ENCODE data around the gene CBLC.

The CBLC gene

DNA sequence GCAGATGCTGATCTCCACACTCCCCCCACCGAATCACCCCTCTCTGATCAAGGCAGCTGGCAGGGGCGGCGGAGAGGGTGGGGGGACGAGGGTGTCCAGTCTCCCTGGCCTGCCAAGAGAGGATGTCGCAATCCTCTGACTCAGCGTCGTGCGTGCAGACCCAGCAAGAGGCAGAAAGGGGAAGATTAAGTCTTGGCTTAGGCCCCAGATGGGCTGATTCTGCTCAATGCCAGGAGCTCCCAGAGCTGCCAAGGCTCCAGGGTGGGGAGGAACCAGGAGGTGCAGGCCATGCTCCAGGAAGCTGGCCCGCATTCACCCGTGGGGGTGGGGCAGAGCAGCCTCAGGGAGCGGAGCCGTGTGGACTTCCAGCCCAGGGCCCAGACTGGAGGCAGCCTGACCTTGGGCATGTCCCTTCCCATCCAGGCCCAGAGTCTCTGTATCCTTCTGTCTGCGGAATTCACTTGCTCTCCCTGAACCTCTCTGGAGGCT is 35.8 kb upstream of the CBLC start:
- DNase-seq (ENCODE audit: insufficient read length, low spot score) (peak; percentile 97), FAIRE-seq (peak; percentile 76)
- TF ChIP-seq POLR2A (IDR thresholded peaks at IDR 0.05; ENCODE audit: low read depth, low read length) = peak; percentile 52

DNA sequence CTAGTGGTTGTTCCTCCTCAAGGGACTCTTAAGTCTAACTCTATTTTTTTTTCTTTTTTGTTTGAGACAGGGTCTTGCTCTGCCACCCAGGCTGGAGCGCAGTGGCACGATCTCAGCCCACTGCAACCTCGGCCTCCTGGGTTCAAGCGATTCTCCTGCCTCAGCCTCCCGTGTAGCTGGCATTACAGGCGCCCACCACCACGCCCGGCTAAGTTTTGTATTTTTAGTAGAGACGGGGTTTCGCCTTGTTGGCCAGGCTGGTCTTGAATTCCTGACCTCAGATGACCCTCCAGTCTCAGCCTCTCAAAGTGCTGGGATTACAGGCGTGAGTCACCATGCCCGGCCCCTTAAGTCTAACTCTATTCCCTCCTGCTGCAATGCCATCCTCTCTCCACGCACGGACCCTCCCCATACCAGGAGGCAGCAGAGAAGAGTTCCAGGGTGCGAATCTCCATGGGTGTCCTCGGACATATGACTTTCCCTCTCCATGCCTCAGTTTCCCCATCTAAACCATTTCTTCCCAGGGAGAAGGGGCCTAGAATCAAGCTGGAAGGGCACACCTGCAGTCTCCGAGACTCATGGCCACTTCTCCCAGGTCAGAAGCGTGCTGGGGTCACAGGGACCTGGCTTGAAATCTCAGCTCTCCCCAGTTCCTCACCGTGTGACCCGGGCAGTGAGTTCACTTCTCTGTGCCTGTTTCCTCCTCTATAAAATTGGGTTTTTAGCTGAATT is 35.2 kb upstream of the CBLC start:
- FAIRE-seq (no peak), DNase-seq (ENCODE audit: insufficient read length, low spot score) (no peak)
- no peak for TF ChIP-seq POLR2A (IDR thresholded peaks at IDR 0.05; ENCODE audit: low read depth, low read length)

GRCh38 chr19:44744871-44745332 is 32.8 kb upstream of the CBLC start:
- DNase-seq (ENCODE audit: insufficient read length, low spot score) (no peak), FAIRE-seq (no peak)
- TF ChIP-seq POLR2A (IDR thresholded peaks at IDR 0.05; ENCODE audit: low read depth, low read length) = no peak

- FAIRE-seq (no peak), DNase-seq (ENCODE audit: insufficient read length, low spot score) (peak; percentile 79)
- TF ChIP-seq POLR2A (IDR thresholded peaks at IDR 0.05; ENCODE audit: low read depth, low read length) = no peak
Observed at GRCh38 chr19:44745341-44745831, 32.3 kb upstream of the CBLC start.

DNA sequence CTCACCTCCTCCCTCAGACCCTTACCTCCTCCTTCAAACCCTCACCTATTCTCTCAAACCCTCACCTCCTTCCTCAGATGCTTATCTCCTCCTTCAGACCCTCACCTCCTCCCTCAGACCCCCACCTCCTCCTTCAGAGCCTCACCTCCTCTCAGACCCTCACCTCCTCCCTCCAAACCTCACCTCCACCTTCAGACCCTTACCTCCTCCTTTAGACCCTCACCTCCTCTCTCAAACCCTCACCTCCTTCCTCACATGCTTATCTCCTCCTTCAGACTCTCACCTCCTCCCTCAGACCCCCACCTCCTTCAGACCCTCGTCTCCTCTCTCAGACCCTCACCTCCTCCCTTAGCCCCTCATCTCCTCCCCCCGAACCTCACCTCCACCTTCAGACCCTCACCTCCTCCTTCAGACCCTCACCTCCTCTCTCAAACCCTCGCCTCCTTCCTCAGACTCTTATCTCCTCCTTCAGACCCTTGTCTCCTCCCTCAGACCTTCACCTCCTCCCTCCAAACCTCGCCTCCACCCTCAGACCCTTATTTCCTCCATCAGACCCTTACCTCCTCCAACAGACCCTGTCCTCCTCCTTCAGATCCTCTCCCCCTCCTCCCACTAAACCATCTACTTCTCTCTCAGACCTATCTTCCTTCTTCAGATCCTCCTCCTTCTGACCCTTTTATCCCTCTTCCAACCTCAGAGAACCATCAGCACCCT is 31.6 kb upstream of the CBLC start:
- DNase-seq (ENCODE audit: insufficient read length, low spot score) (no peak), FAIRE-seq (no peak)
- no peak for TF ChIP-seq POLR2A (IDR thresholded peaks at IDR 0.05; ENCODE audit: low read depth, low read length)

DNA sequence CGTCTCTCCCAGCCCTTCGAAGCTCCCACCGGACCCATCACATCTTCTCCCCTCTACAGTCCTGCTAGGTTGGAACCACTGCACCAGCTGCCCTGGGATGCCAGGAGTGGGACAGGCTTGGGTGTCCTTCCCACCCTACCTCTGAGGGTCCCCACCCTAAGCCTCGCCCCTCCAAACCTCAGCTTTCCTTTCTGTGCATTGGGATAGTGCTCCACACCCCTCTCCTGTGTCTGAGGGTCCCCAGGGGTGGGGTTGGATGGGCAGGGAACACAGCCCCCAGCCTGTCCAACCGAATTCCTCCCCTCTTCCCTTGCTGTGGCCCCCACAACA is 31.1 kb upstream of the CBLC start:
- FAIRE-seq (no peak), DNase-seq (ENCODE audit: insufficient read length, low spot score) (no peak)
- no peak for TF ChIP-seq POLR2A (IDR thresholded peaks at IDR 0.05; ENCODE audit: low read depth, low read length)

DNA sequence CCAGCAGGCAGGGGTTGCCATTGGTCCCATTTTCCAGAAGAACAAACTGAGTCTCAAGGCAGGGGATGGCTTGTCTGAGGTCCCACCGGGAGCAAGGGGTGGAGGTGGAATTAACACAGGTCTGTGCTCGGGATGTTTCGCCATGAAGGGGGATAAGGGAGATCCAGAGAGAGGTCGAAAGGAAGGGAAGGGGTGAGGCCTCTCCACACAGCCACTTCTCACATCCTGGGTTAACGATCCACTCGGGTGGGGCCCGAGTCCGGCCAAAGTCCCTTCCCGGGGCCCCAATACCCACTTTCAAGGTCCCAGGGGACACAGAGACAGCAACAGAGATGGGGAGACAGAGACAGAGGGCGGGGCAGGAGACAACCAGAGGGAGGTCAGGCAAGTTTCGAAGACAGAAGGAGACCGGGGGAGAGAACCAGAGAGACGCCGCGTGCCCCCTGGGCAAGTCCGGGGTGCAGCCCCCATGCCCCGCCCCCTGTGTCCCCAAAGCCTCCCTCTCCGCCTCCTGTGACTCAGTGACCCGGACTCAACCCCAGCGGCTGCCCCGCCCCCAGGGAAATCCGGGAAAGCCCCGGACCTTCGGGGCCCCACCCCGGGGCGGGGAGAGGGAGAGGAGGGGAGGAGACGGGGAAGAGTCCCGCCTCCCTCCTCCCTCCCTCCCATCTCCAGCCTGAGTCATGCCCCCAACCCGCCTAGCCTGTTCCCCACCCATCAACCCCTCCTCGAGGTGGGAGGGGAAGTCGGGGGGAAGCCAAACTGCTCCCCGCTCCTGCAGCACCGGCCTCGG is 30.5 kb upstream of the CBLC start:
- DNase-seq (ENCODE audit: insufficient read length, low spot score) (peak; percentile 92), FAIRE-seq (peak; percentile 80)

DNA sequence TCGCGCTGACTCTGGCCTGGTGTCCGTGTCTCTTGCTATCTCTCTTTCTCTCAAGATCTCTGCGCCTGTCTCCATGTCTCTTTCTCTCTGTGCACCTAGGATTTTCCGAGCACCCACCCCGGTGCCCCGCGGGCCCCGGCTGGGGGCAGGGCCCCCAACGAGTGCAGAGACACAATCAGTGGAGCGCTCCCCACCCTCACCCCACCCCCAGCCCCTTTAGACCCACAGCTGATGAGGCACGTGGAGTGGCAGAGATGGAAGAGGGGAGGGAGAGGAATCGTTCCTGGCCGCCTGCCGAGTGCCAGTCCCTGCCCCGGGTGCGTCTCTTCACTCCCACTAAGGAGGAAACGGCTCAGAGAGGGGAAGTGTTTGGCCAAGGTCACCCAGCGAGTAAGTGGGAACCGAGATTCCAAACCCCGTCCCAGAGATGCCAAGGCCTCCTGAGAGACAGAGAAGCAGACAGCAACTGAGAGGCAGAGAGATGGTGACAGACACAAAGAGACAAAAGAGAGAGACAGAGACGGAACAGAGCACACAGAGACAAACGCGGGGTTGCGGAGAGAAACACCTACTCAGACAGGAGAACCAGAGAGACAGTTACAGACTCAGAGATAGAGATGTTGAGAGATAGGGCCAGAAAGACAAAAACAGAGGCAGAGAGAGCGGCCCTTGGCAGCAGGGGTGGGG is 29.8 kb upstream of the CBLC start:
- DNase-seq (ENCODE audit: insufficient read length, low spot score) = no peak
- peak; percentile 82; the same call in 1 of the 2 replicates for TF ChIP-seq POLR2A (IDR thresholded peaks at IDR 0.05; ENCODE audit: low read depth, low read length)
- no peak for FAIRE-seq

More for the DNA sequence above, 30.5 kb upstream of the CBLC start:
- TF ChIP-seq POLR2A (IDR thresholded peaks at IDR 0.05; ENCODE audit: low read depth, low read length) = no peak; the same call in none of the 2 replicates

- peak; percentile 47; the same call in 1 of the 2 replicates for TF ChIP-seq POLR2A (IDR thresholded peaks at IDR 0.05; ENCODE audit: low read depth, low read length)
- no peak for DNase-seq (ENCODE audit: insufficient read length, low spot score)
- FAIRE-seq = no peak
Observed at GRCh38 chr19:44748426-44749254, 29.1 kb upstream of the CBLC start, which contains the start of gene BCL3. Gene BCL3 (plus strand): TSS chr19:44748708. CDS start chr19:44748791, 83 bp downstream.

GRCh38 chr19:44749292-44749691 is 28.4 kb upstream of the CBLC start:
- DNase-seq (ENCODE audit: insufficient read length, low spot score) (no peak), FAIRE-seq (no peak)
- TF ChIP-seq POLR2A (IDR thresholded peaks at IDR 0.05; ENCODE audit: low read depth, low read length) = no peak

DNA sequence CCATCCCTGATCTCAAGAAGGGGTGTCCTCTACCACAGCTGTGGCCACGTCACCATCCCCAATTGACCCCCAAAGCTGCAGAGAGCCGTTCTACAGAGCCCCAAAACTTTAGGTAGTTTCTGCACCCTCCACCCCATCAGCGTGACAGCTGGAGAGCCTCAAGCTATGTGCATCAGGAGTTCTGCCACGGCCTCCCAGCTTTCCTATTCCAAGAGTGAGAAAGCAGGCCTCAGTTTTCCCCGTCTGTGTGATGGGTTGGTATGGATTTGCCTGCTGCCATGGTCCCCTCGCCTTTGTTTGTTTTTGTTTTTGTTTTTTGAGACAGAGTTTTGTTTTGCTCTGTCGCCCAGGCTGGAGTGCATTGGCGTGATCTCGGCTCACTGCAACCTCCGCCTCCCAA is 27.7 kb upstream of the CBLC start:
- FAIRE-seq = no peak
- DNase-seq (ENCODE audit: insufficient read length, low spot score) = no peak
- no peak for TF ChIP-seq POLR2A (IDR thresholded peaks at IDR 0.05; ENCODE audit: low read depth, low read length)

DNA sequence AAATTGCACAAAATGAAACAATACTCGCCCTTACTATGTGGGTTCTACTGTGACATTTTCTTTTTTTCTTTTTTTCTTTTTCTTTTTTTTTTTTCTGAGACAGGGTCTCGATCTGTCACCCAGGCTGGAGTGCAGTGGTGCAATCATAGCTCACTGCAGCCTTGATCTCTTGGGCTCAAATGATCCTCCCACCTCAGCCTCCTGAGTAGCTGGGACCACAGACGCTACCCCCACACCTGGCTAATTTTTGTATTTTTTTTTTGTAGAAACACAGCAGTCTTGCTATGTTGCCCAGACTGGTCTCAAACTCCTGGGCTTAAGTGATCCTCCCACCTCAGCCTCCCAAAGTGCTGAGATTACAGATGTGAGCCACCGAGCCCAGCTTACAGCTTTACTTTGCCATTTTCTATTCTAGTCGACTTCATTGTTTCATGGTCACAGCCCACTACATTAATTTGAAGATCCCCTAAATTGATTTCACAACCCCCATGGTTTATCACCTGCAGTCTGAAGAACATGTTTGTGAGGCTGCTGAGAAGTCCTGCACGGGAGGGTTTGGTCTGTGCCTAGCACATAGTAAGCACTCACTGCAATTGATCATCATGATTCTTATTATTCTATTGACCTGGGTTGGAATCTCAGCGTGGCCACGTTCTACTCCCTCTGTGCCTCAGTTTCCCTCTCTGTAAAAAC is 25.4 kb upstream of the CBLC start:
- DNase-seq (ENCODE audit: insufficient read length, low spot score) (no peak), FAIRE-seq (no peak)
- TF ChIP-seq POLR2A (IDR thresholded peaks at IDR 0.05; ENCODE audit: low read depth, low read length) = no peak
